NCI-H187 (cell line): ENCODE results near the gene NRXN3.

Experiments used
- DNase-seq, 2 experiments: peaks; one replicate each; lab custom pipeline; 2025; lab: John Stamatoyannopoulos, UW

NRXN3 gene

GRCh38 chr14:79415726-79416125 is 1245.6 kb downstream of the NRXN3 start:
- no peak for DNase-seq

DNA sequence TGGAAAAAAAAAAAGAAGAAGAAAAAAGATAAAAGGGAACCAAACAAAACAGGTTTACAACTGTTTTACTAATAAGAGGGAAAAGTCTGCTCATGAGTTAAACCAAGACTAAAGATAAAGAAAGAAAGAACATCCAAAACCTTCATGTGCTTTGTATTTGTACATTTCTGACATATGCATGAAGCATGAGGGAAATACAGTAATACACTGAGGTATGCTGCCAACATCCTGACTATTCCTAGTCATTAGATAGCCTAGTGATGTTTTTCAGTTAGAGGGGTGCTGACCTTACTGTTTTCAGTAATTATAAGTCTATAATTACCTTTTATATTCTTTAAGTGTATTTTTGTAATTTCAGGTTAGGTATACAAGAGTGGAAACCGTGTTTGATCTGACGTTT is 1247.8 kb downstream of the NRXN3 start:
- DNase-seq, result no peak

GRCh38 chr14:79418649-79419415 is 1248.7 kb downstream of the NRXN3 start:
- DNase-seq, result peak; percentile 42 to 64

GRCh38 chr14:79419571-79420327 is 1249.6 kb downstream of the NRXN3 start:
- no peak for DNase-seq

DNA sequence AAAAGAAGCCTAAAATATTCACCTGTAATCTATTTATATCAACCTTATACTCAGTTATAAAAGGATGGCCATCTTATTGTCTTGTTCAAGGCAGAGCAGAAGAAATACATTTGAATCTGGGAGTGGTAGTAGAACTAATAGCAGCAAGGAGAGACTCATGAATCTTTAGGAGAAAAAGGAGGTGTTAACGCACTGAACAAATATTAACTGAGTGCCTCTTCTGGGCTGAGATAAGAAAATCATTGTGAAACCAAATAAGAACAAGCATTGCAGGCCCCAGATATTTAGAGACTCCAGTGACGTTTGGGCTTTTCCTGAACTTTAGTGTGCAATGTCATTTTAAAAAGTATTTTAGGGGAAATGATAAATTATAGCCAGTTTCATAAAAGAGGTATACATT is 1250.6 kb downstream of the NRXN3 start:
- no peak for DNase-seq

DNA sequence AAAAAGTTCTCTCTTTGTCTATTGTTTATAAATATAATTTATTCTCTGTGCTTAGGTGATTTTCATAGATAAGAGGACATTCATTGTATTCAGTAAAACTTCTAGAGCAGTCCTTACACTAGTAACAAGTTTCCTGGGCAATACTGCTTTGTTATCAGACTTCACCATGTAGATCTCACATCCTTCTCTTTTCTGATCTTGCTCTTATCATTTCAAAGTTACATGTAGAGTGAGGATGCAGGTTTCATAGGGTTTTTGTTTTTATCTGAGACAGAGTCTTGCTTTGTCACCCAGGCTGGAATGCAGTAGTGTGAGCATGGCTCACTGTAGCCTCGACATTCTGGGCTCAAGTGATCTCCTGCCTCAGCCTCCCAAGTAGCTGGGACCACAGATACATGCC is 1251.6 kb downstream of the NRXN3 start:
- DNase-seq, result no peak

DNA sequence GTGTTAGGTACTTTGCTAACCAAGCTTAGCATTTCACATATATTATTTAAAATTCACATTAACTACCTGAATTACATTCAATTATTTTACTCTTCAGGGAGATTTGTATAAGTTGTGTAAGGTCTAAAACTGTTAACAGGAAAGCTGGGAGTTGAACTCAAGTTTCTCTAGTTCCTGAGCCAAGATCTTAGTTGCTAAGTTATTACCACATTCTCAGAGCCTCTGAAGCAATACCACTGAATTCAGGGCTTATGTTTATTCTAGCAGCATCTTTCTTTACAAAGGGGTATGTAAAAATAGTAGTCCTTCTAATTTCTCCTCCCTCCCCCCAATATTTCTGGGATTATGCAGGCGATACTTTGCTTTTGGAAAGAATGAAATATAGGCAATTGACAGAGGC is 1254.3 kb downstream of the NRXN3 start:
- DNase-seq, result no peak

GRCh38 chr14:79426103-79426755 is 1256.1 kb downstream of the NRXN3 start:
- DNase-seq, result no peak

- DNase-seq, result no peak
Measured at GRCh38 chr14:79432640-79433039, 1262.5 kb downstream of the NRXN3 start.

DNA sequence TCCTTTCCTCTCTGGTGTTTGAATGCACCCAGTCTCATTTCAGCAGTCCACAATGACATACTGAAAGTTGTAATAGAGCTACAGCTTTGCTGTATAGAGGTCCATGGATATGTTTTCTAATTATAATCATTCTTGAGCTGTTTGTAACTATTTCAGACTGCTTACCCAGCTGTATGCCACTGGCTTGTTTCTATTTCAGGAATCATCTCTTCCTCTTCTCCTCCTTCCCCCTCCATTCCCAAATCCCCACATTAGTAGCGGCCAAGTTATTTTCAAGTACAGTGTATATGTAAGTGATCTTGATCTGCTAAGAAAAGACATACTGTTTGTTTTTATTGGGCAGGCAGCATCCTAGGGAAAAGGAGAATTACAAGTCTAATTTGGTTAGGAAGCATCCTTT is 1266.2 kb downstream of the NRXN3 start:
- DNase-seq, result no peak

- no peak for DNase-seq
Measured at GRCh38 chr14:79437951-79438350, 1267.8 kb downstream of the NRXN3 start.

DNA sequence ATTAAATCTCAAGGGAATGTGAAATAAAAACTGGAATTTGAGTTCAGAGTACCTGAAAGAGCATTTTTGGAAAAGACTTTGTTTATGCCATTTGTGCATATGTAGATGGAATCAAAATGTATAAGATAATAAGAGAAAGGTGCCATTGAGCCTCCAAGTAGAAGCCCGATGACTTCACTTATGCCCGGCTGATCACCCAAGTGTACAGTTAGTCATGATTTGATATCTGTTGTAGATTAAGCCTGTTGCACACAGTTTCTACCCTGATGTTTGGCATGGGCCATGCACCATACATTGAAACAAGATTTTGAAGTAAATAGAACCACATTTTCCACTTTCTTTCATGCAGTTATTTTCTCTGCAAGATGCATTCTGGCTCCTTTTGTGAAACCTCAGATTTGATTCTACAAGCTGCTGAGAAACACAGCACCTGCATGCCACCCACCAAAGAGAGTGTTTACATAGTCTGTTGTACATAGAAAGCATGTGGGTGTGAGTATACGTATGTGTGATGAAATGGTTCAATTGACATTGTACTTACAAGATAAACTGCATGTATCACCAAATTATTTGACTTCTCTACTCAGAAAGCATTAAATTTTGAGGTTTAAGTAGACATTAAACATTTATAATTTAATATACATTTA is 1268.6 kb downstream of the NRXN3 start:
- no peak for DNase-seq

DNA sequence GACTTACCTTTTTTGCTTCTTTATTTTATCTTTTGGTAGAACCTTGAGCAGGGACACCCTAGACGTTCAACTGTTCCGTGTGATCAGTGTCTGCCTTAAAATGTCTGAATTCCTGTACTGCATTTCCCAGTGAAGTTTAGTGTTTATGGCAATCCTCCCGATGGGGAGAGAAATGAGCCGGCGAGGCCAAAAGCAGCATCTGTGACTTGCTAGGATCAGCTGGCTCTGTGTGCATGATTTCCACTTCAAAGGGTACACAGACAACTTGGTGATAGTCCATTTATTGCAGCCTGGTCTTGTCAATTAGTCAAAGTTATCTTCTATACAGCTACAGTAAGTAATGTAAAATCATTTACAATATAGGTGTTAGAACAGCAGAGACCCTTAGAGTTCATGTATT is 1272.6 kb downstream of the NRXN3 start:
- DNase-seq, result no peak

DNA sequence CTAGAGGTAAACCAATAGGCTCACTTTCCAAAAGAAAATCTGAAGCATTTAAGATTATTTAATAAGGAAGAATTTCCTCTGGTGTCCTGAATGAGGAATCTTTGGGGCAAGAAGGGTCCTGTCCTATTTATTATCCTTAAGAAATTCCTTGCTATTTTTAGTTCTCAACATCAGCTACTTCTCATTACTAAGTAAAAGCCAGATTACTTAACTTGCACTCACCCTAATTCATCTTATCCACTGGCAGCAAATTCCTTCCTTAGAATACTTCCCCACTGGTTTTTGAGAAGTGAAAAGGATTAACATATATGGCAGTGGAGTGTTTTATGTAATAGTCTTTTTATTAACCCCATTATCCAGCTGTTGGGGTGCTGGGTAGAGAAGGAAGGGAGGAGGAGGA is 1273.4 kb downstream of the NRXN3 start:
- no peak for DNase-seq

DNA sequence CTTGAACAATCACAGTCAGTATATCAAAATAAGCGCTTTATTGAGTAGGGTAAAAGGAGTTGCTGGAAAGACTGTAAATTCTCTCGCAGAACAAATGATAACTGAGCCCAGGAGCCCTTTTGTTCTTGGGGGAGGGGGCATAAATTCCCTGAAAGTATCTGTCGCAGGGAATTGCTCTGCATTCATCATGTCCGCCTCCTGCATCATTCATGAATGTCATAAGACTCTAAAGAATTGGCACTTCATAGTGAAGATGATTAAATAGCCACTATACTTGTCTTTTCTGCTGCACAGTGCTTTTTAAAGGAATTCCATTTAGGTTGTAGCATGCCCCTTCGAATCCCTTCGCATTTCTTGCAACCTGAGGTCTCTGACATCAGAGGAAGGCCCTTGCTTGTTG is 1278.8 kb downstream of the NRXN3 start:
- DNase-seq, result no peak

DNA sequence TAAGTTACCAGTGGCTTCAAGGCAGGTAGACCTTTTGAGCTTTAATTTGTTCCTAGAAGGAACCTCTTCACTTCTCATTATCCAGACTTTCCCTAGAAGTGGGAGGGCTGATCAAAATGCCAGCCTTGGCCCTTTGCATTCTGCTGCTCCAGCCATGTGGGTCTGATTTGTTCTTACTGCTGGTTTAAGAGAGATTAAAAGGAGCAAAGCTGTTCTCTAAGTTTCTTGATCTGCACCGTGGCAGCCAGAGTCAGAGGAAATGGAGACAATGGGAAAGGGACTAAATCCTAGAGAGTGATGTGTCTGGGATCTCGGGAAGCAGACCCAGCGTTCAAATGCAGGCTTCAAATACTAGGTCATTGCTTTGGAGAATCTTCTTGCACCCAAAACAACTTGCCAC is 1281.4 kb downstream of the NRXN3 start:
- DNase-seq, result no peak

DNA sequence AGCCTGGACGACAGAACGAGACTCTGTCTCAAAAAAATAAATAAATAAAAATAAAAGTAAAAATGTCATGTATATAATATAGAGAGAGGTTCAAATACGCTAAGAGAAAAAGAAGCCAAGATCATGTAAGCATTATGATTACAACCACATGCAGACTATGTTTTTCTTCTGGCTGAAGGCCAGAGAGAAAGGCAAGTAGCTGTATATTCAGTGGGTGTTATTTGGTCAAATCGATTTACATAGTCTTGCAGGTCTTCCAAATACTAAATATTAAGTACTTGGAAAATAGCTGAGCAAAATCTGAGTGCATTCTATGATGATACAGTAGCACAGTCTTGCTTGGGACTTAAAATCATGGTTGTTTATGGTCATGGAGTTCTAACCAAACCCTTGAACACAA is 1283.1 kb downstream of the NRXN3 start:
- no peak for DNase-seq

DNA sequence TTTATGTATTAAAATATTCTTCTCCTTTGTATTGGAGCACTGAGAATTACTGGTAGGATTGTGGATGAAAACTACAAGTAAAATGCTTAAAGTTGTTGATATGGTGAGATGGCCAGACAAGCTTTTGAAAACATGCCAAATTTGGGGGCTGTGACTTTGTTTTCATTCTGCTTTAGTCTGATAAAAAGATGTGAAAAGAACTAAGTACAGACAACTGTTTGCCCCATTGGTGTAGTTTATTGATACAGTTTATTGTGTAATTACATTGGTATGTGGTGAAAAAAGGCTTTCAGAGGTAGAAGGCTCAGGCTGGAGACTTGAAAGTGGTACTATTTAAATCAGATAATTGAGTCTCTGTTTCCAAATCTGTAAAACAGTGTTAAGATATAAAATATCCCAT is 1294.3 kb downstream of the NRXN3 start:
- DNase-seq, result no peak

DNA sequence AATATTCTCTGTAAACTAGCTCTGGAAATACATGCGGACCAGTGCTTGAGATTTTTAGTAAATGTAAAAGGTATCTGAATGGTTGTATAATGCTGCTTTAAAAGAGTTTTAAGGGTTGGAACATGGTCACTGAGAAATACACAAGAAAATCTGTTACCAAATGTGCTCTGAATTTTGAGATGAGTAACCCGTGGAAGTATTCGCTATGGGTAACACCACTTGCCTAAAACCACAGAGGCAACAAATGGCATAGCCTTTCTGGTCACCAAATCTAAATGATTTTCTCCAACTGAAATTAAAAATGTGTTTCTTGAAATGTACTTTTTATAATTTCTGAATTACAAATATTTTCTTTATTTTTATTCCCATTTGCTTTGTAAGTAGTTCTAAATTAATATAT is 1295.5 kb downstream of the NRXN3 start:
- DNase-seq, result no peak

- no peak for DNase-seq
Measured at GRCh38 chr14:79466938-79467527, 1296.9 kb downstream of the NRXN3 start.

DNA sequence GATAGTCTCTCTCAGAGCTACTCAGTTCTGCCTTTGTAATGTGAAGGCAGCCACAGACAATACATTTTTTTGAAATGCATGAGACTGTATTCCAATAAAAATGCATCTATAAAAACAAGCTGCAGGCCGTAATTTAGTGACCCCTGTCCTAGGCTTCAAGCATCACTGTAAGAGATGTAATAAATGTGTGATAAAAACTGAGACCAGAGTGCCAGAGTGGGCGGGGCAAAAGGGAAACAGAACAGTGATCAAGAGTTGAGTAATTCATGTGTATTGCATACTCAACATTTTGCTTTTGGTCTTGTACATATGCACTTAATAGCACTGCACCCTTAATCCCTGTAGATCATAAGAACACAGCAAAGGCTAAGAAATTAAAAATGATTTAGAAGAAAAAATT is 1297.7 kb downstream of the NRXN3 start:
- DNase-seq, result no peak

- DNase-seq, result no peak
Measured at GRCh38 chr14:79468486-79468885, 1298.3 kb downstream of the NRXN3 start.
